H1 (cell line): ENCODE data around the gene SLC23A2.

ENCODE experiments used
- BRCA1 ChIP-seq: IDR thresholded peaks from 2 replicates; pipeline ENCODE4 v1.6.1; 2012; ENCODE audit warnings: low read depth, low read length, improper control_type of control experiment
- EP300 ChIP-seq, 2 experiments: IDR thresholded peaks; 1 replicate in 1 of 2; 2 replicates in 1 of 2; pipeline ENCODE4 v1.6.1; 2011 to 2012; ENCODE audit warnings: low read depth in 2 of 2, low read length in 2 of 2, mild to moderate bottlenecking in 2 of 2, borderline replicate concordance in 1 of 2, inconsistent platforms in 1 of 2, moderate library complexity in 1 of 2
- EZH2 ChIP-seq: fragments of 200-600 bp; sonication (generic); IDR thresholded peaks from 2 replicates; pipeline ENCODE4 v1.7.1; 2012; ENCODE audit warnings: low read depth, mild to moderate bottlenecking, moderate library complexity, low read length, inconsistent platforms; ENCODE audit not compliant: severe bottlenecking
- HDAC6 ChIP-seq: IDR thresholded peaks from one replicate; pipeline ENCODE4 v1.7.1; 2012; ENCODE audit warnings: low read depth, mild to moderate bottlenecking, inconsistent platforms, low read length, moderate library complexity
- JUN ChIP-seq: IDR thresholded peaks from 2 replicates; pipeline ENCODE4 v1.6.1; 2011; ENCODE audit warnings: low read depth, mild to moderate bottlenecking, improper control_type of control experiment, low read length
- POLR2A ChIP-seq, 2 experiments: IDR thresholded peaks; 1 replicate in 1 of 2; 2 replicates in 1 of 2; pipeline ENCODE4 v1.6.1; 2011; ENCODE audit warnings: low read depth in 2 of 2, low read length in 2 of 2, mild to moderate bottlenecking in 2 of 2; ENCODE audit errors: control extremely low read depth in 1 of 2
- POLR2AphosphoS5 ChIP-seq: IDR thresholded peaks from 2 replicates; pipeline ENCODE4 v1.6.1; 2011; ENCODE audit warnings: low read depth, low read length
- SP1 ChIP-seq: IDR thresholded peaks from 2 replicates; pipeline ENCODE4 v1.6.1; 2011; ENCODE audit warnings: low read depth, low read length
- TEAD4 ChIP-seq: IDR thresholded peaks from 2 replicates; pipeline ENCODE4 v1.6.1; 2012; ENCODE audit warnings: low read depth, low read length, inconsistent platforms, mixed read lengths
- USF2 ChIP-seq: IDR thresholded peaks from 2 replicates; pipeline ENCODE4 v1.6.1; 2011; ENCODE audit warnings: low read length, improper control_type of control experiment
- TF ChIP-seq, protein P1 (sequence below), 3 experiments: IDR thresholded peaks; 1 replicate in 2 of 3; 2 replicates in 1 of 3; pipeline versions ENCODE4 v1.5.1 to v1.6.1; 2011; ENCODE audit warnings: low read length in 3 of 3, mild to moderate bottlenecking in 3 of 3, inconsistent platforms in 2 of 3, low read depth in 1 of 3, moderate library complexity in 1 of 3; ENCODE audit not compliant: insufficient read depth in 1 of 3; ENCODE audit errors: control extremely low read depth in 1 of 3
- TF ChIP-seq, protein P2 (sequence below): IDR thresholded peaks from 2 replicates; pipeline ENCODE4 v1.6.1; 2012; ENCODE audit warnings: low read length, inconsistent platforms

DNA sequence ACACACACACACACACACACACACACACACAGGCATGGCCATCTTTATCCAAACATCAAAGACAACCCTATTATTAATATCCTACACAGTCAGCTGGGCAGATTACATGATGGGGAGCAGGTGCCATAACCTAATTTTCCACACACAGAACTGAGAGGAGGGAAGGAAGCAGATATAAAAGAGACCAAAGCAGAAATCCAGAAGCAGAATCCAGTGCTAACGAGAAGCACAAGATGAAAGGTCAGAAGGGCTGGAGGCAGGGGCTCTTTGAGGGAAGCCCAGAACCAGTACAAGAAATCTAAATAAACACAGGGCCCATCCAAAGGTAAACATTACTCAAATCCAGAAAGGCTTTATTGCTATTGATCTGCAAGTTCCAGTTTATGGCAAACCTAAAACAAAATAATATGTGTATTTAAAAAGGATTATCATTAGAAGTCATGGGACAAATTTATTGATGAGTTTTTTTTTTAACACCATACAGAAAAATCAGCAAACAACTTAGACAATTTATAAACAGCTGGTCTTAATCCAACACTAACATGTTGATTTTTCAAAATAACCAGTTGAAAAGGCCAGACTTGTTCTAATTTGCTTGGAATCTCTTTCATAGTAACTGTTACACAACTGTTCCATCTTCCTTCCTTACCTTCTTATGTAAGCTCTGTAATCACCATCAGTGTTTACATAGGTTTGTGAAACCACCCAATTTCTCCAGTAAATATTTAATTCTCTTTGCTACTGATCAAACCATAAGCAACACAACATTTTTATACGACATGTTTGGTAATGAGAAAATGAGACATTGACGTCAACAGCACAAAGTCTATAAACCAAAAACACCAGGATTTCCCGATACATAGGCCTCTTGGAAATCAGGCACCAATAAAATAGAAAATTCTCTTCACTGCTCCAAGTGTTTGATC is 34.2 kb downstream of the SLC23A2 start:
- TF ChIP-seq EP300 (IDR thresholded peaks at IDR 0.05; ENCODE audit: borderline replicate concordance in 1 of 2, low read depth in 2 of 2, low read length in 2 of 2) = no peak
- TF ChIP-seq, protein P1, sequence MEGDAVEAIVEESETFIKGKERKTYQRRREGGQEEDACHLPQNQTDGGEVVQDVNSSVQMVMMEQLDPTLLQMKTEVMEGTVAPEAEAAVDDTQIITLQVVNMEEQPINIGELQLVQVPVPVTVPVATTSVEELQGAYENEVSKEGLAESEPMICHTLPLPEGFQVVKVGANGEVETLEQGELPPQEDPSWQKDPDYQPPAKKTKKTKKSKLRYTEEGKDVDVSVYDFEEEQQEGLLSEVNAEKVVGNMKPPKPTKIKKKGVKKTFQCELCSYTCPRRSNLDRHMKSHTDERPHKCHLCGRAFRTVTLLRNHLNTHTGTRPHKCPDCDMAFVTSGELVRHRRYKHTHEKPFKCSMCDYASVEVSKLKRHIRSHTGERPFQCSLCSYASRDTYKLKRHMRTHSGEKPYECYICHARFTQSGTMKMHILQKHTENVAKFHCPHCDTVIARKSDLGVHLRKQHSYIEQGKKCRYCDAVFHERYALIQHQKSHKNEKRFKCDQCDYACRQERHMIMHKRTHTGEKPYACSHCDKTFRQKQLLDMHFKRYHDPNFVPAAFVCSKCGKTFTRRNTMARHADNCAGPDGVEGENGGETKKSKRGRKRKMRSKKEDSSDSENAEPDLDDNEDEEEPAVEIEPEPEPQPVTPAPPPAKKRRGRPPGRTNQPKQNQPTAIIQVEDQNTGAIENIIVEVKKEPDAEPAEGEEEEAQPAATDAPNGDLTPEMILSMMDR (IDR thresholded peaks at IDR 0.05; ENCODE audit: control extremely low read depth in 1 of 3, insufficient read depth in 1 of 3, low read depth in 1 of 3, low read length in 3 of 3) = no peak
- no peak for TF ChIP-seq POLR2A (IDR thresholded peaks at IDR 0.05; ENCODE audit: control extremely low read depth in 1 of 2, low read depth in 2 of 2, low read length in 2 of 2)
- TF ChIP-seq HDAC6 = no peak
- no peak for TF ChIP-seq USF2
- TF ChIP-seq, protein P2, sequence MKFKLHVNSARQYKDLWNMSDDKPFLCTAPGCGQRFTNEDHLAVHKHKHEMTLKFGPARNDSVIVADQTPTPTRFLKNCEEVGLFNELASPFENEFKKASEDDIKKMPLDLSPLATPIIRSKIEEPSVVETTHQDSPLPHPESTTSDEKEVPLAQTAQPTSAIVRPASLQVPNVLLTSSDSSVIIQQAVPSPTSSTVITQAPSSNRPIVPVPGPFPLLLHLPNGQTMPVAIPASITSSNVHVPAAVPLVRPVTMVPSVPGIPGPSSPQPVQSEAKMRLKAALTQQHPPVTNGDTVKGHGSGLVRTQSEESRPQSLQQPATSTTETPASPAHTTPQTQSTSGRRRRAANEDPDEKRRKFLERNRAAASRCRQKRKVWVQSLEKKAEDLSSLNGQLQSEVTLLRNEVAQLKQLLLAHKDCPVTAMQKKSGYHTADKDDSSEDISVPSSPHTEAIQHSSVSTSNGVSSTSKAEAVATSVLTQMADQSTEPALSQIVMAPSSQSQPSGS = no peak
- no peak for TF ChIP-seq JUN
- TF ChIP-seq POLR2AphosphoS5 = no peak
- TF ChIP-seq TEAD4 = no peak
- no peak for TF ChIP-seq EZH2
- TF ChIP-seq SP1 = no peak
- TF ChIP-seq BRCA1 = no peak
